Right lobe of liver (tissue), 4 donors: ENCODE measurements around the gene CNGA4.

Source experiments
- CTCF ChIP-seq, 4 donors: fragments of 200-600 bp in 3 of 4; fragments of 450-650 bp in 1 of 4; IDR thresholded peaks; one replicate each; pipeline versions ENCODE4 v1.5.1 to v1.8.0; 2016 to 2022; ENCODE audit warnings: antibody characterized with exemption in 4 of 4, mild to moderate bottlenecking in 2 of 4
- POLR2A ChIP-seq: fragments of 450-650 bp; IDR thresholded peaks from one replicate; pipeline ENCODE4 v1.6.1; 2017; ENCODE audit warnings: antibody characterized with exemption, mild to moderate bottlenecking
- donor health status: DM: no; HTN: no; CAD: no.
- donor health status: DM: no; HTN: no; CAD: no.
- donor health status: DM: no; HTN: yes; CAD: no.

- TF ChIP-seq CTCF (IDR thresholded peaks at IDR 0.05): no peak
- no peak for TF ChIP-seq POLR2A
These were observed 45.4 kb downstream of the CNGA4 start for GRCh38 chr11:6284250-6284649.
